Neural cell (in vitro differentiated cells): ENCODE results near the gene KRT38.

Experiments
- EP300 ChIP-seq: fragments of 450-650 bp; conservative IDR thresholded peaks from 2 replicates; pipeline ENCODE4 v1.6.1; 2014; ENCODE audit warnings: antibody characterized with exemption, mild to moderate bottlenecking, moderate library complexity; ENCODE audit not compliant: poor library complexity, severe bottlenecking
- POLR2AphosphoS5 ChIP-seq: IDR thresholded peaks from 2 replicates; pipeline ENCODE4 v1.6.1; 2012
- RAD21 ChIP-seq: fragments of 450-650 bp; conservative IDR thresholded peaks from 2 replicates; pipeline ENCODE4 v1.6.1; 2014; ENCODE audit warnings: antibody characterized with exemption, mild to moderate bottlenecking, moderate library complexity
- TF ChIP-seq, protein P1 (sequence below): fragments of 450-650 bp; IDR thresholded peaks from 2 replicates; pipeline ENCODE4 v1.5.1; 2014; ENCODE audit warnings: antibody characterized with exemption, mild to moderate bottlenecking, moderate library complexity; ENCODE audit not compliant: poor library complexity, severe bottlenecking
- TF ChIP-seq, protein P2 (sequence below): IDR thresholded peaks from 2 replicates; pipeline ENCODE4 v1.6.1; 2012; ENCODE audit warnings: borderline replicate concordance

DNA sequence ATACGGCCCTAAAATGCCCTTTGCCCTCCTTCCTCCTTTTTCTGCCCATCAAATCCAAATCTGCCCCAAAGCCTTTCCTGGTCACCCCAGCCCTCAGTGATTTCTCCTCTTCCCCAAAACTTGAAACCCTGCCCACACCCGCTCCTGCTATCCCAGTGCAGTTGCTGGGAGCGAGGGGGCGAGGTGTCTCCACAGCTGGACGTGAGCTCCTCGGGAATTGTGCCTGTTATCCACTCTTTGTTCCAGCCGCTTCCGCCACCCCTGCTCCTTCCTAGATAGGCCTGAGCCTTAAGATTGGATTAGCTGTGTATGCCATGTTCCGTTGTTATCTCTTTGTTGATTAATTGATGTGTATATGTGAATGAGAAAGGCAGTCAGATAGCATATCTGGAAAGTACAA lies 42.7 kb upstream of the KRT38 start:
- TF ChIP-seq, protein P1, sequence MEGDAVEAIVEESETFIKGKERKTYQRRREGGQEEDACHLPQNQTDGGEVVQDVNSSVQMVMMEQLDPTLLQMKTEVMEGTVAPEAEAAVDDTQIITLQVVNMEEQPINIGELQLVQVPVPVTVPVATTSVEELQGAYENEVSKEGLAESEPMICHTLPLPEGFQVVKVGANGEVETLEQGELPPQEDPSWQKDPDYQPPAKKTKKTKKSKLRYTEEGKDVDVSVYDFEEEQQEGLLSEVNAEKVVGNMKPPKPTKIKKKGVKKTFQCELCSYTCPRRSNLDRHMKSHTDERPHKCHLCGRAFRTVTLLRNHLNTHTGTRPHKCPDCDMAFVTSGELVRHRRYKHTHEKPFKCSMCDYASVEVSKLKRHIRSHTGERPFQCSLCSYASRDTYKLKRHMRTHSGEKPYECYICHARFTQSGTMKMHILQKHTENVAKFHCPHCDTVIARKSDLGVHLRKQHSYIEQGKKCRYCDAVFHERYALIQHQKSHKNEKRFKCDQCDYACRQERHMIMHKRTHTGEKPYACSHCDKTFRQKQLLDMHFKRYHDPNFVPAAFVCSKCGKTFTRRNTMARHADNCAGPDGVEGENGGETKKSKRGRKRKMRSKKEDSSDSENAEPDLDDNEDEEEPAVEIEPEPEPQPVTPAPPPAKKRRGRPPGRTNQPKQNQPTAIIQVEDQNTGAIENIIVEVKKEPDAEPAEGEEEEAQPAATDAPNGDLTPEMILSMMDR = no peak
- TF ChIP-seq, protein P2, sequence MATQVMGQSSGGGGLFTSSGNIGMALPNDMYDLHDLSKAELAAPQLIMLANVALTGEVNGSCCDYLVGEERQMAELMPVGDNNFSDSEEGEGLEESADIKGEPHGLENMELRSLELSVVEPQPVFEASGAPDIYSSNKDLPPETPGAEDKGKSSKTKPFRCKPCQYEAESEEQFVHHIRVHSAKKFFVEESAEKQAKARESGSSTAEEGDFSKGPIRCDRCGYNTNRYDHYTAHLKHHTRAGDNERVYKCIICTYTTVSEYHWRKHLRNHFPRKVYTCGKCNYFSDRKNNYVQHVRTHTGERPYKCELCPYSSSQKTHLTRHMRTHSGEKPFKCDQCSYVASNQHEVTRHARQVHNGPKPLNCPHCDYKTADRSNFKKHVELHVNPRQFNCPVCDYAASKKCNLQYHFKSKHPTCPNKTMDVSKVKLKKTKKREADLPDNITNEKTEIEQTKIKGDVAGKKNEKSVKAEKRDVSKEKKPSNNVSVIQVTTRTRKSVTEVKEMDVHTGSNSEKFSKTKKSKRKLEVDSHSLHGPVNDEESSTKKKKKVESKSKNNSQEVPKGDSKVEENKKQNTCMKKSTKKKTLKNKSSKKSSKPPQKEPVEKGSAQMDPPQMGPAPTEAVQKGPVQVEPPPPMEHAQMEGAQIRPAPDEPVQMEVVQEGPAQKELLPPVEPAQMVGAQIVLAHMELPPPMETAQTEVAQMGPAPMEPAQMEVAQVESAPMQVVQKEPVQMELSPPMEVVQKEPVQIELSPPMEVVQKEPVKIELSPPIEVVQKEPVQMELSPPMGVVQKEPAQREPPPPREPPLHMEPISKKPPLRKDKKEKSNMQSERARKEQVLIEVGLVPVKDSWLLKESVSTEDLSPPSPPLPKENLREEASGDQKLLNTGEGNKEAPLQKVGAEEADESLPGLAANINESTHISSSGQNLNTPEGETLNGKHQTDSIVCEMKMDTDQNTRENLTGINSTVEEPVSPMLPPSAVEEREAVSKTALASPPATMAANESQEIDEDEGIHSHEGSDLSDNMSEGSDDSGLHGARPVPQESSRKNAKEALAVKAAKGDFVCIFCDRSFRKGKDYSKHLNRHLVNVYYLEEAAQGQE = no peak
- TF ChIP-seq POLR2AphosphoS5 = no peak
- TF ChIP-seq RAD21 = no peak
- no peak for TF ChIP-seq EP300
